Right ventricle myocardium superior (tissue), 1 donor: ENCODE results near the gene PELO. TPM values are rescaled to one million over a fixed set of nuclear protein-coding genes. Genes with fewer than 3 reads are reported as not detected.
"Not testable (repeated sequence)": the region's sequence is repeated elsewhere in the genome, so short reads cannot be mapped to it uniquely, and the experiment has no call there.

Experiments used
- ATAC-seq: fragments of 200-7000 bp; cut with Tn5 transposase; one replicate; pipeline ENCODE4 v1.9.1; 2020; ENCODE audit warnings: mild to moderate bottlenecking; ENCODE audit not compliant: poor library complexity
- DNase-seq: peaks from one replicate; pipeline ENCODE4 v3.0.0-alpha.2; 2020
- intact Hi-C: fragments of 100-400 bp; cut with DNase I; formaldehyde crosslinking; loops from one replicate; pipeline ENCODE4 v1.11.2; 2022
- total RNA-seq: library from RNA; stranded (reverse); fragmentation: NEBNext Ultra II Directional; extraction: Animal tissue kit (Norgen Biotek cat#: 25700); gene quantifications from one replicate; pipeline ENCODE4 v1.2.1, GENCODE V29; 2021
- donor health status: DM: no; HTN: yes; CAD: no; lungs with severe emphysema.

PELO gene
- total RNA-seq, 1 donor from 2014 or later: 16.9 TPM

DNA sequence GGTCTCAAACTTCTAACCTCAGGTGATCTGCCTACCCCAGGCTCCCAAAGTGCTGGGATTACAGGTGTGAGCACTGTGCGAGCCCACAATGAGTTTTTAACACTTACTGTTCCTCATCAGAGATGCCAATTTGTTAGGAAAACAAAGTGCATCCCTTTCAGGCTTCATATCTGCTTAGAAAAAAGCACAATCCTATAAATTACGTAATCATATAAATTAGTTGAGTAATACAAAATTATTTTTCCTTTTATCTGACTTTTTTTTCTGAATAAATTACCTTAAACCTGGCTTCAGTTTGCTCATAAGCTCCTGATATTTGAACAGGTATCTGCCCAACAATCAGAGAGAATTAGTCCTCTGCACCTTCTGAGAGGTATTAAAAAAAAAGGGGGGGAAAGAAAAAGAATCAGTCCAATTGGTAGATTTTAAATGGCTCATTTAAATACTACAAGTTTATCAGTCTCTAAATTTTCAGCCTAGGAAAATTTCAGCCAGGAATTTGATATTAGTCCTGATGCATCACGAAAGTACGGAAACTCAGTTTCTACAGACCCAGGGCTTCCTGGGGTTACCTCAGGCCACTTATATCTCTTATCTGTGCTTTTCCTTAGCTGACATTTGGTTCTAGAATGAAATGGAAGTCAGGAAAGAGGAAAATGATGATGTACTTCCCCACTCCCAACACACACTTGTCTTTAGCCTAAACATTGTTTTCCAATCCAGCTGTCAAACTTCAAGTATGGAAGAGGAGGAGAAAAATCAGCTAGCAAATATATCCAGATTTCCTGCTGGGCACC is 26.8 kb downstream of the PELO start:
- intact Hi-C loops: no loop called here
- no peak for ATAC-seq

DNA sequence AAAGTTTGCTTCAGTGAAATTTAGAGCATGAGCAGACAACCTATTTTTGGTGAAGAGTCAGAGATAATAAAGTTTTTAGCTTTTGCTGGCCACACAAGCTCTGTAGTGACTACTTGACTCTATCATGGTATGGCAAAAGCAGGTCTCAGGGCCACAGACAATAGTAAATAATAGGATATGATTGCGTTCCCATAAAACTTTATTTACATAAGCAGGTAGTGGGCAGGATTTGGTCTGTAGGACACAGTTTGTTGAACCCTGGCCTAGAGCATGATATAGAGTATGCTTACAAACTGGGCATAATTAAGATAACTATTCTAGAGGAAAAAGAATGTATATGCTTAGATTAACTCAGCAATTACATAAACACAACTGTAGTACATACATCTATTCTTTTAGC is 30.1 kb downstream of the PELO start:
- ATAC-seq (no peak), DNase-seq (no peak)
- intact Hi-C loops: no loop called here

More for the DNA sequence above, 26.8 kb downstream of the PELO start:
- no peak for DNase-seq

DNA sequence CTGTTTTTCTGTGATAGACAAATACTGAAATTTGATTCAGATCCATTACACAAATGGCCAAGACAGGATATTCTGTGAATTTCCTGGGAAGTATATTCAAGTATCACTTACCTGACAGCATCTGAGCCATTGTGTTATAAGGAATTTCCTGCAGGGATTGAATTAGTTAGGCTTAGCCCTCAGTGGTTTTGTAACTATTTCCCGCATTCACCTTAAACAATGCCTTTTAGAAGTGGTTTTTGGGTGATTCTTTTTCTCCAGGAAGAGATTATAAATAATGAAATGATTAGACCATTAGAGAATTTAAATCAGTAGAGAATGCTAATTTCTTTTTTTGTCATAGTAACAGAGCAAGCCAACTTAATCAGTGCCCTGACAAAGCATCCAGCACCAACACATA is 30.6 kb downstream of the PELO start:
- no peak for DNase-seq
- intact Hi-C loops: no loop called here
- no peak for ATAC-seq

DNA sequence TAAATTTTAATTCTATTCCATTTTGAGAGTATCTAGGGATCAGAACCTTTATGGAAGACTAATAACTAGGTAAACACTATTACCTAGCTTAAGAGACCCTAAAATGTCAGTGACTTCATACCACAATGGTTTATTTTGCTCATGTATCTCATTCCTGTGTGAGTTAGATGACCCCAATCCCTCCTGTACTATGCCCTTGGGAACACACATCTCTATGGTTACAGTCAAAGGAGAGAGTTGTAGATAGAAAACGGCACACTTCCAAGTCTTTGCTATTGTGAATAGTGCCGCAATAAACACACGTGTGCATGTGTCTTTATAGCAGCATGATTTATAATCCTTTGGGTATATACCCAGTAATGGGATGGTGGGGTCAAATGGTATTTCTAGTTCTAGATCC is 31.1 kb downstream of the PELO start:
- DNase-seq, intact Hi-C loops, ATAC-seq: not testable (repeated sequence)

DNA sequence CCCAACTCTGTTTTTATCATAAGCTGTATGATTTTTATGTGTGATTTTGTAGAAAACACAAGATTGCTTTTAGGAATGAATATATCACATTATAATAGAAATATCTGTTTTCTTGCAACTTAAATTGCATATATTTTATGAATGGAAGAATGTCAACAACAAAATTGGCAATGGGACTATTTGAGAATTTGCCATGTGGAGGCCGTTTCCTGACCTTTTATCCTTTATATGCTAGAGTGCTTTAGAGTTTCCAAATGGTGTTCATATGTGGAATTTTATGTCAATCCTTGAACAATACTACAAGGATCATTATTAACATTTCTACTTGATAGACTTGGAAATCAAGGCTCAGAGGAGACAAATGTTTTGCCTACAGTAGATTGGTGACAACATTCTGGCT is 34.2 kb downstream of the PELO start:
- no peak for DNase-seq
- no peak for ATAC-seq
- intact Hi-C loops: no loop called here

DNA sequence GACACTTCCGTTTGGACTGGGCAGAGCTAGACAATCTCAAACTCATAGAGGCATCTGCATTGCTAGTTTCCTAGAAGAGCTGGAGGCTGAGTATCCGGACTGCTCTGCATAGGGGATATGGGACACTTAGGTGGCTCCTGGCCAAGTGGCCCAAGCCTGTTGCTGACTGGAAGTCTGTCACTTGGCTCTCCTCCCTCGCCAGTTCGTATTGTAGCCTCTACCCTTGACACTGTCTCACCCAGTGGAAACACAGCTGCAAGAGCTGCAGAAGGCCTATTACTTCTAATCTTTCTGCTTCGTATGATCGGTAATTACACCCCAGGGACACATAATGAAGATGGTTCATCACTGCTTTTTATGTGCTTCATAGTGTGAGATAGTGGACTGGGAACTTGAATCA is 34.7 kb downstream of the PELO start:
- intact Hi-C loops: no loop called here
- DNase-seq: peak; percentile 86
- ATAC-seq: peak; percentile 98

DNA sequence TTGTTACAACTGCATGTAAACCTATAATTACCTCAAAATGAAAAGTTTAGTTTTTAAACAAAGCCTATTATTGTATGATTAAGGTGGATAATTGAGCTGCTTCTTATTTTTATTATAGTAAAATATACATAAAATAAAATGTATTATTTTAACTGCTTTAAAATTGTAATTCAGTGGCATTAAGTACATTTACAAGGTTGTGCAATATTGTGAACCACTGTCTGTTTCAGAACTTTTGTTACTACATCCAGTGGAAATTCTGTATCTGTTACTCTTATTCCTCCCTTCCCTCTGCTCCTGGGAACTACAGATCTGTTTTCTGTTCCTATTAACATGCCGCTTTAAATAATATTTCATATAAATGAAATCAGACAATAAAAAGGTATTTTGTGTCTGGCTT is 37.1 kb downstream of the PELO start:
- ATAC-seq: no peak
- intact Hi-C loops: no loop called here

DNA sequence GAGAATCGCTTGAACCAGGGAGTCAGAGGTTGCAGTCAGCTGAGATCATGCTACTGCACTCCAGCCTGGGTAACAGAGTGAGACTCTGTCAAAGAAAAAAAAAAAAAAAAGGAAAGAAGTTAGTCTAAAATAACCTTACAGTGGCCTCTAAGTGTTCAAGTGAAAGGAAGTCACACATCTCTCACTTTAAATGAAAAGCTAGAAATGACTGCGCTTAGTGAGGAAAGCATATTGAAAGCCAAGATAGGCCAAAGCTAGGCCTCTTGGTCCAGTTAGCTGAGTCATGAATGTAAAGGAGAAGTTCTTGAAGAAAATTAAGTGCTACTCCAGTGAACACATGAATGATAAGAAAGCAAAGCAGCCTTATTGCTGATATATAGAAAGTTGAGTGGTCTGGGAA is 38.1 kb downstream of the PELO start:
- ATAC-seq (no peak), DNase-seq (no peak)
- intact Hi-C loops: no loop called here

More for the DNA sequence above, 37.1 kb downstream of the PELO start:
- DNase-seq: no peak

DNA sequence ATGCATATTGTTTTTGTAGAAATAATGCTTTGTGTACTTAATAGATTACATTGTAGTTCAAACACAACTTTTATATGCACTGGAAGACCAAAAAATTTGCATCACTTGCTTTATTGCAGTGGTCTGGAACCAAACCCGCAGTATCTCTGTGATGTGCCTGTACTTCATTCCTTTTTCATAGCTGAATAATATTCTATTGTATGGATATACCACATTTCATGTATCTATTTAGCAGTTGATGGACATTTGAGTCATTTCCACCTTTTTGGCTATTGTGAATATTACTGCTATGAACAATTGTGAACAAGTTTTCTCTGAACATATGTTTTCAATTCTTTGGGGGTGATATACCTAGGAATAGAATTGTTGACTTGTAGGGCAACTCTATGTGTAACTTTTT is 40.1 kb downstream of the PELO start:
- intact Hi-C loops: no loop called here
- DNase-seq (no peak), ATAC-seq (no peak)

DNA sequence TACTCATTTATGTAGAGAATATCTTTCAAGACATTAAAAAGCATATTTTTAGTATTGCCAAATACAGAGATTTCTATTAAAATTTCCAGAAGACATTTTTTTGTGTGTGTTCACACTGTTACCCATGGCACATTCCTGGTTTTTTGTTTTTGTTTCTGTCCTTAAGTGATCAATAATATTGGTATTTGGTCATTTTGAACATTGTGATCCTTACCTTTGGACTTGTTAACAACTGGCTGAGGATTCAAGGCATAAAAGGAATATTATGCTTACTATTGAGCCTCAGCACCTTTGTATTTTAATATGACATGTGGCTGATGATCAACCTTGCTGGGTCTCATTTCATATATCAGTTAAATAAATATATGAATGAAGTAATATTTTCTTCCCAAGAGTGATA is 41.9 kb downstream of the PELO start:
- no peak for DNase-seq
- intact Hi-C loops: no loop called here
- ATAC-seq: no peak

DNA sequence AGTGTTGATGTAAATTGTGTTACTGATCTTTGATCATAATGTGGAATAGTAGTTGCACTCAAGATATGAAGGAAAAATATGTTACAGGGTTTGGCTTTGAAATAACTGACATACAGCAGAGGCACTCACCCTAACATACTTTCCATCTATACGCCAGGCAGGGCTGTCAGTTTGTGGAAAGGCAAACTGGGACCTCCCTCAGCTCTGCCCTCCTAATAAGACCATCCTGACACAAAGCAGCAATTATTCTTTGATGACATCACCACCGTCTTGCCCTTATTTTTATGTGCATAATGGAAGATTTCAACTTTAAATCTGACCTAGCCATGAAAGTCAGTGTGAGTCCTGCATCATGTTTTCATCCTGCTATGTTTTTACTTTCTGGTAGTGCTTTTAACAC is 42.9 kb downstream of the PELO start:
- ATAC-seq: no peak
- intact Hi-C loops: no loop called here
- no peak for DNase-seq

DNA sequence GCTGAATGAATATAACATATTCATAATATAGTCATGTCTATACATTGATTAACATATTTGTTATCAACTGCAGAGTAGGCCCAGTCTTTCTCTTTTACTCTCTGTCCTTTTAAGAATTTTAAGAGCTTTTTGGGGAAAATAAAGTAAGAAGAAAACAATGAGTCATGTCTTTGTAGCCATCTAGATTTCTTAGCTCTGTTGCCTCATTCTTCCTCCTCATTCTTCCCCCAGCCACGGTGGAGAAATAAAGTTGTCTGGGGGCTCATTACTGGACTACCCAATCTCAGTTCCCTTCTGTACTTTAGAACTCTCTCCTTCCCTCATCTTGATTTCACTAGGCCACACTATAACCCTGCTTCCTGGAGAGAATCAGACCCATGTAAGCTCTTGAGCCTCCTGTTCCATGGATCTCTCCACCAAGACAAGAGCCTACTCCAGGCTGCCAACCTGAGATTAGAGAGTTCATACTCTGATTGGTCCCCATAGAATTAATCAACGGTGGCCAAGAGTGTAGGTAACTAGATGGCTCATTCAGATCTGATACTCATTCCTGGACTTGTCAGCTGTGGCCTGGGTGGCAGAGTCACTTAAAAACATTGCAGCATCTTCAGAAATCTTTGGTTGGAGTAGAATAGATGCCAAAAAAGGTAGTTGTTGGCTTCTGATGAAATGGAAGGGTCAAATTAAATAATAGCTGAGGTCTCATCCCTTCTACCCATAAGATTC is 44.2 kb downstream of the PELO start:
- DNase-seq (no peak), ATAC-seq (no peak)
- intact Hi-C loops: no loop called here

DNA sequence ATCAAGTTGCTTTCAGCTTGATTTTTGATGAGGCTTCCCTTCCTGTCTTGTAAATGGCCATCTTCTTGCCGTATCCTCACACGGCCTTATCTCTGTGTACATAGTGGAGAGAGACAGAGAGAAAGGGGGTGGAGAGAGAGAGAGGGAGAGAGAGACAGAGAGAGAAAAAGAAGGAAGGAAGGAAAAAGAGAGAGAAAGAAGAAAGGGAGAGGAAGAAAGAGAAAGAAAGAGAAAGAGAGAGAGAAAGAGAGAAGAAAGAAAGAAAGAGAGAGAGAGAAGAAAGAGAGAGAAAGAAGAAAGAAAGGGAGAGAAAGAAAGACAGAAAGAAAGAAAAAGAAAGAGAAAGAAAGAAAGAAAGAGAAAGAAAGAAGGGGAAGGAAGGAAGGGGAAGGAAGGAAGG is 46.6 kb downstream of the PELO start:
- intact Hi-C loops: no loop called here
- ATAC-seq (no peak), DNase-seq (no peak)

DNA sequence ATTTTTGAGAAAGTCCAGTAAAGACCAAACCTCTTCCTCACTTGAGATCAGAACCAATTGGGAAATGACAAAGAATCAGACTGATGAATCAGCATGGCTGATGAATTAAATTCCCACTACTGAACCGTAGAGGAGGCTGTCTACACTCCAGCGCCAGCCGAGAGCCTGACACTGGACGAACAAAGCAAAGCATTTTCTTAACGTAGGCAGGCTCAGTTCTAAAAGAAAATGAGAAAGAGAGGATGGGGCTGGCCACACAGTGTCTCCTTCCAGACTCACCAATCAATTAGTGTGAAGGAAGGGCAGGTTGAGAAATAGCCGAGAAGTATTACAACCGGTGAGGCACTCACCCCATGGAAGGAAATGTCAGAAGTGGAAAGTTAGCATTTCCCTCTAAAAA is 49.4 kb downstream of the PELO start:
- intact Hi-C loops: no loop called here
- DNase-seq (no peak), ATAC-seq (no peak)

Other genes starting within 250 kb of the PELO start
- gene ITGA1, start within 50 bp of the PELO start, total RNA-seq: 23.6 TPM
- 0.97 TPM for gene ITGA2, start 201.4 kb downstream of the PELO start, total RNA-seq